Endothelial cell of umbilical vein (primary cell): ENCODE measurements around the gene NAALADL1. TPM values are rescaled to one million over a fixed set of nuclear protein-coding genes. Genes with fewer than 3 reads are reported as not detected.

Experiments used
- BruUV-seq: library from RNA; stranded (reverse); fragments of 400-500 nt; replicated peaks from 2 replicates; lab custom pipeline; 2021; lab: Mats Ljungman, UMichigan
- CTCF ChIA-PET: fragments of 300-600, 350-600 bp; sonication (Branson Sonifier 250); formaldehyde crosslinking; loops from one replicate; lab custom pipeline; 2021; ENCODE audit warnings: antibody characterized with exemption, inconsistent platforms; lab: Charles Lee
- POLR2A ChIA-PET: fragments of 300-600, 350-600 bp; sonication (Branson Sonifier 250); formaldehyde crosslinking; loops from one replicate; lab custom pipeline; 2021; ENCODE audit warnings: antibody characterized with exemption, inconsistent platforms; lab: Charles Lee
- DNase-seq: peaks from one replicate; pipeline ENCODE4 v3.0.0-alpha.2; 2011; ENCODE audit warnings: low read depth, low spot score
- FAIRE-seq: peaks from 2 replicates; lab custom pipeline; 2011; peaks lifted over from hg19 to GRCh38; lab: Jason Lieb, UNC
- H2AFZ ChIP-seq: 2 replicates; pipeline ENCODE4 v1.6.0; 2012; ENCODE audit warnings: low read depth, low read length, control low read depth, inconsistent platforms
- H3K27ac ChIP-seq: 2 replicates; pipeline ENCODE4 v1.5.1; 2011; ENCODE audit warnings: low read depth, mild to moderate bottlenecking, control low read depth, low read length, moderate library complexity; ENCODE audit not compliant: insufficient read depth
- H3K27me3 ChIP-seq, 2 experiments: 2 replicates each; pipeline versions ENCODE4 v1.6.0 to v1.6.1; 2011; ENCODE audit warnings: low read length in 2 of 2, mixed read lengths in 1 of 2; ENCODE audit not compliant: control insufficient read depth in 2 of 2, insufficient read depth in 2 of 2
- H3K36me3 ChIP-seq, 2 experiments: 2 replicates in 1 of 2; 3 replicates in 1 of 2; pipeline ENCODE4 v1.5.1; 2011; ENCODE audit warnings: low read length in 2 of 2, mild to moderate bottlenecking in 1 of 2, moderate library complexity in 1 of 2; ENCODE audit not compliant: control insufficient read depth in 2 of 2, insufficient read depth in 2 of 2; ENCODE audit errors: extremely low read depth in 1 of 2
- H3K4me1 ChIP-seq: 3 replicates; pipeline ENCODE4 v1.5.1; 2011; ENCODE audit warnings: mild to moderate bottlenecking, low read length; ENCODE audit not compliant: control insufficient read depth, insufficient read depth; ENCODE audit errors: extremely low read depth
- H3K4me2 ChIP-seq: 2 replicates; pipeline ENCODE4 v1.6.1; 2011; ENCODE audit warnings: low read length, control low read depth, mixed read lengths; ENCODE audit not compliant: insufficient read depth
- H3K4me3 ChIP-seq, 3 experiments: fragments of 200-600 bp in 1 of 3; sonication (generic), shearing (Covaris generic) in 1 of 3; replicated peaks in 1 of 3; 2 replicates each; pipeline ENCODE4 v1.5.1; 2011 to 2016; ENCODE audit warnings: control low read depth in 3 of 3, low read length in 3 of 3, mild to moderate bottlenecking in 2 of 3, inconsistent platforms in 1 of 3, low read depth in 1 of 3, moderate library complexity in 1 of 3; ENCODE audit not compliant: insufficient read depth in 1 of 3
- H3K79me2 ChIP-seq: 2 replicates; pipeline ENCODE4 v1.6.0; 2012; ENCODE audit warnings: low read length, inconsistent platforms; ENCODE audit not compliant: control insufficient read depth, insufficient read depth
- H3K9ac ChIP-seq: replicated peaks from 2 replicates; pipeline ENCODE3; 2011; ENCODE audit warnings: low read length, control low read depth; ENCODE audit not compliant: insufficient read depth; ENCODE audit errors: extremely low read depth
- H3K9me1 ChIP-seq: replicated peaks from 3 replicates; pipeline ENCODE4 v1.6.0; 2011; ENCODE audit warnings: mild to moderate bottlenecking, low read length; ENCODE audit not compliant: control insufficient read depth, insufficient read depth; ENCODE audit errors: extremely low read depth
- H3K9me3 ChIP-seq: replicated peaks from 2 replicates; pipeline ENCODE4 v1.5.1; 2012; ENCODE audit warnings: low read length, inconsistent platforms; ENCODE audit not compliant: control insufficient read depth, insufficient read depth
- H4K20me1 ChIP-seq: replicated peaks from 2 replicates; pipeline ENCODE3; 2011; ENCODE audit warnings: mild to moderate bottlenecking, low read length; ENCODE audit not compliant: control insufficient read depth, insufficient read depth; ENCODE audit errors: extremely low read depth
- EZH2 ChIP-seq: IDR thresholded peaks from 2 replicates; pipeline ENCODE4 v1.6.1; 2012; ENCODE audit warnings: borderline replicate concordance, low read depth, mild to moderate bottlenecking, moderate library complexity, low read length, inconsistent platforms; ENCODE audit not compliant: severe bottlenecking
- FOS ChIP-seq: IDR thresholded peaks from 2 replicates; pipeline ENCODE4 v1.6.1; 2011; ENCODE audit warnings: mild to moderate bottlenecking, low read length, moderate library complexity, borderline replicate concordance; ENCODE audit not compliant: insufficient read depth
- GATA2 ChIP-seq: IDR thresholded peaks from 2 replicates; pipeline ENCODE4 v1.7.0; 2011; ENCODE audit warnings: low read depth, mild to moderate bottlenecking, moderate library complexity, mixed read lengths, low read length; ENCODE audit not compliant: insufficient read length, insufficient read depth
- JUN ChIP-seq: IDR thresholded peaks from 2 replicates; pipeline ENCODE4 v1.6.1; 2011; ENCODE audit warnings: borderline replicate concordance, low read depth; ENCODE audit not compliant: insufficient read length, insufficient read depth
- MYC ChIP-seq: IDR thresholded peaks from one replicate; pipeline ENCODE4 v1.6.1; 2011; ENCODE audit warnings: mild to moderate bottlenecking, low read depth, low read length
- POLR2A ChIP-seq: IDR thresholded peaks from 2 replicates; pipeline ENCODE4 v1.6.1; 2012; ENCODE audit warnings: low read depth, mild to moderate bottlenecking, control low read depth, low read length
- POLR2AphosphoS5 ChIP-seq: IDR thresholded peaks from 2 replicates; pipeline ENCODE4 v1.6.1; 2012; ENCODE audit warnings: low read depth, mild to moderate bottlenecking, control low read depth, low read length, moderate library complexity; ENCODE audit not compliant: insufficient read depth
- dilution Hi-C: fragments of 300-500 bp; cut with MboI; formaldehyde crosslinking; loops from one replicate; pipeline ENCODE4 v1.15.0; 2019; ENCODE audit warnings: low sequenced_read_pairs; ENCODE audit not compliant: extremely low pct_ligation_motif_present
- intact Hi-C: fragments of 100-400 bp; cut with micrococcal nuclease; formaldehyde crosslinking; loops from one replicate; pipeline ENCODE4 v1.10.0; 2022
- polyA plus RNA-seq, 4 experiments: library from polyadenylated mRNA; depleted of rRNA in 3 of 4; stranded (reverse) in 3 of 4; unstranded in 1 of 4; fragments of >200 nt; gene quantifications; 2 replicates each; pipeline versions ENCODE4 v1.2.1 to v1.2.3, GENCODE V29; 2011 to 2012; ENCODE audit warnings: missing spikeins in 1 of 4
- total RNA-seq: library from RNA; stranded (reverse); gene quantifications from 2 replicates; pipeline ENCODE4 v1.2.3, GENCODE V29; 2021
- TF ChIP-seq, protein P1 (sequence below): IDR thresholded peaks from 2 replicates; pipeline ENCODE4 v1.6.1; 2011; ENCODE audit not compliant: insufficient read depth, insufficient read length
- TF ChIP-seq, protein P2 (sequence below), 2 donors: IDR thresholded peaks; 1 replicate in 1 of 2; 2 replicates in 1 of 2; pipeline ENCODE4 v1.5.1; 2011; ENCODE audit warnings: low read length in 2 of 2, mild to moderate bottlenecking in 2 of 2, moderate library complexity in 2 of 2, control low read depth in 1 of 2, inconsistent platforms in 1 of 2, low read depth in 1 of 2; ENCODE audit not compliant: insufficient read depth in 1 of 2; ENCODE audit errors: extremely low read depth in 1 of 2

Gene NAALADL1
- total and polyA plus RNA-seq, 2 donors (not counting 3 experiments of a cell fraction or from before 2014, with no cell fraction given) = 6.8 to 13.9 TPM

DNA sequence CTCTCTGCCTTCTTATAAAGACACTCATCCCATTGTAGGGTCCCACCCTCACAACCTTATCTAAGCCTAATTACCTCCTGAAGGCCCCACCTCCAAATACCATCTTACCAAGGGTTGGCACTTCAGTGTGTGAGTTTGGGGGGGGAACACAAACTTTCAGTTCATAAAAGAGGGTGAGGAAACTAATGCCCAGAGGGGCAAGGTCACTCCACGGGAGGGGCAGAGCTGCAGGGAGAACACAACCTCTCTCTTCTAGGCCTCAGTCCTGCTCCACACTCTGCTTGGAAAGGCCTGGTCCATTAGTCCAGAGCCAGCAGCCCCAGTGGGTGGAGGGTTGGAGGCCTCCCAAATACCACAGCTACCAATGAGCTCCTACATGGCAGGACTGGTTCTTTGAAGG is 58.9 kb downstream of the NAALADL1 start:
- TF ChIP-seq, protein P1, sequence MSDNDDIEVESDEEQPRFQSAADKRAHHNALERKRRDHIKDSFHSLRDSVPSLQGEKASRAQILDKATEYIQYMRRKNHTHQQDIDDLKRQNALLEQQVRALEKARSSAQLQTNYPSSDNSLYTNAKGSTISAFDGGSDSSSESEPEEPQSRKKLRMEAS = no peak
- TF ChIP-seq MYC (no peak), JUN (no peak), POLR2A (no peak), EZH2 (no peak), POLR2AphosphoS5 (no peak), FOS (no peak)
- Histone ChIP-seq H3K9ac (no peak overlapping the region), H3K79me2 (no peaks in the 10 kb centered on the region), H4K20me1 (no peaks in the 10 kb centered on the region), H3K4me1 (no peaks in the 10 kb centered on the region), H3K36me3 (no peaks in the 10 kb centered on the region), H3K9me1 (no peaks in the 10 kb centered on the region), H3K27ac (no peak overlapping the region), H3K4me3 (no peak overlapping the region), H2AFZ (no peak overlapping the region), H3K27me3 (no peaks in the 10 kb centered on the region), H3K4me2 (no peak overlapping the region), H3K9me3 (no peaks in the 10 kb centered on the region)
- intact Hi-C loops (no loop called here), dilution Hi-C loops (no loop called here)
- ChIA-PET CTCF (interaction anchor here (1.2 to 4.2 kb wide), 2 partner anchors 13 to 56 kb away, joined by 3 to 40 read pairs; partner anchors contain the start of gene ARL2), POLR2A (no interaction called here)
- FAIRE-seq (no peak), DNase-seq (no peak)
- no TSS peak for BruUV-seq

DNA sequence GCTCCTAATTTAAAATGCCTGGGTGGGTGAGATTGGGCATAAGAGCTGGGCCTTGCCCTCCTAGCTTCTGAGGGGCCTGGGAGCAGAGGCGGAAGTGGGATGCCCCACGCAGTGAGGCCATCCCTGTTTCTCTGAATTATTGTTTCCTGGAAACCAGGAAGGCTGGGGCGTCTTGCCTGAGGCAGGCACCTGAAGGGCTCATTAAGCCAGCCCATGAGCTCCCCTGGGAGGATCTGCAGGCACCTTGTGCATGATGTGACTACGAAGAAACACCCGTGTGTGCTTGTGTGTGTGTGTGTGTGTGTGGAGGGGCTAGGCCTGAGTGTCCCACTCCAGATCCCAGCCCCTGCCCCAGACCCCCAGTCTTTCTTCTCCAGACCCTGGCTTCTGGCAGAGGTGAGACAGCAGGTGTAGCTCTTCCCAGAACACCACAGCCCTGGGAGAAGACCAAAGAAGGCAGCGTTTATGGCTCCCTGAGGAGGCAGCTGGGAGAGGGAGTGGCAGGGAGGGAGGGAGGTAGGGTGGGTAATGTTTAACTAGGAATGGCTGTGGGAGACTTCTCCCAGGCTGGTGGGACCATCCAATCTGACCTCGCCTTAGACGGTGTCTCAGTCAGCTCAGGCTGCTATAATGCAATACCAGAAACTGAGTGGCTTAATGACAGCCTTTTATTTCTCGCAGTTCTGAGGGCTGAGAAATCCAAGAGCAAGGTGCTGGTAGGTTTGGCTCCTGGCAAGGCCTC is 59.5 kb downstream of the NAALADL1 start:
- TF ChIP-seq MYC (no peak), POLR2AphosphoS5 (no peak), JUN (no peak), FOS (no peak), EZH2 (no peak), POLR2A (no peak), GATA2 (no peak)
- TF ChIP-seq, protein P2, sequence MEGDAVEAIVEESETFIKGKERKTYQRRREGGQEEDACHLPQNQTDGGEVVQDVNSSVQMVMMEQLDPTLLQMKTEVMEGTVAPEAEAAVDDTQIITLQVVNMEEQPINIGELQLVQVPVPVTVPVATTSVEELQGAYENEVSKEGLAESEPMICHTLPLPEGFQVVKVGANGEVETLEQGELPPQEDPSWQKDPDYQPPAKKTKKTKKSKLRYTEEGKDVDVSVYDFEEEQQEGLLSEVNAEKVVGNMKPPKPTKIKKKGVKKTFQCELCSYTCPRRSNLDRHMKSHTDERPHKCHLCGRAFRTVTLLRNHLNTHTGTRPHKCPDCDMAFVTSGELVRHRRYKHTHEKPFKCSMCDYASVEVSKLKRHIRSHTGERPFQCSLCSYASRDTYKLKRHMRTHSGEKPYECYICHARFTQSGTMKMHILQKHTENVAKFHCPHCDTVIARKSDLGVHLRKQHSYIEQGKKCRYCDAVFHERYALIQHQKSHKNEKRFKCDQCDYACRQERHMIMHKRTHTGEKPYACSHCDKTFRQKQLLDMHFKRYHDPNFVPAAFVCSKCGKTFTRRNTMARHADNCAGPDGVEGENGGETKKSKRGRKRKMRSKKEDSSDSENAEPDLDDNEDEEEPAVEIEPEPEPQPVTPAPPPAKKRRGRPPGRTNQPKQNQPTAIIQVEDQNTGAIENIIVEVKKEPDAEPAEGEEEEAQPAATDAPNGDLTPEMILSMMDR (IDR thresholded peaks at IDR 0.05; ENCODE audit: extremely low read depth in 1 of 2, insufficient read depth in 1 of 2, low read depth in 1 of 2, low read length in 2 of 2) = no peak
- TF ChIP-seq, protein P1 = no peak
- Histone ChIP-seq H3K27me3 (no peaks in the 10 kb centered on the region), H3K27ac (no peak overlapping the region), H3K9me3 (no peaks in the 10 kb centered on the region), H3K4me2 (no peak overlapping the region), H3K9me1 (no peaks in the 10 kb centered on the region), H3K36me3 (no peaks in the 10 kb centered on the region), H2AFZ (no peak overlapping the region), H3K79me2 (no peaks in the 10 kb centered on the region), H3K4me3 (no peak overlapping the region), H3K9ac (no peak overlapping the region), H3K4me1 (no peaks in the 10 kb centered on the region), H4K20me1 (no peaks in the 10 kb centered on the region)
- ChIA-PET POLR2A (no interaction called here), CTCF (interaction anchor here (0.8 to 4.2 kb wide), 5 partner anchors 9 to 81 kb away, joined by 3 to 40 read pairs (median 14); partner anchors contain the start of genes ARL2 and ATG2A)
- DNase-seq (no peak), FAIRE-seq (no peak)
- BruUV-seq = no TSS peak
- intact Hi-C loops (no loop called here), dilution Hi-C loops (no loop called here)
